Sigmoid colon (tissue), 4 donors: ENCODE results near the gene CDC27.

Experiments used
- CTCF ChIP-seq, 4 experiments: fragments of 450-650 bp in 3 of 4; fragments of 200-600 bp in 1 of 4; IDR thresholded peaks; one replicate each; pipeline ENCODE4 v1.5.1; 2016 to 2019; ENCODE audit warnings: antibody characterized with exemption in 4 of 4, mild to moderate bottlenecking in 3 of 4, moderate library complexity in 2 of 4
- EP300 ChIP-seq, 4 donors: sonication (generic); formaldehyde crosslinking; IDR thresholded peaks; one replicate each; pipeline ENCODE4 v1.6.1; 2017; ENCODE audit warnings: antibody characterized with exemption in 4 of 4
- POLR2A ChIP-seq, 2 donors: fragments of 450-650 bp; IDR thresholded peaks; one replicate each; pipeline ENCODE4 v1.6.1; 2016; ENCODE audit warnings: antibody characterized with exemption in 2 of 2, mild to moderate bottlenecking in 2 of 2, moderate library complexity in 2 of 2
- POLR2AphosphoS5 ChIP-seq, 4 donors: sonication (generic); formaldehyde crosslinking; IDR thresholded peaks; one replicate each; pipeline ENCODE4 v1.6.1; 2017; ENCODE audit warnings: antibody characterized with exemption in 4 of 4

GRCh38 chr17:47218896-47219430 is 29.9 kb upstream of the CDC27 start:
- TF ChIP-seq CTCF (IDR thresholded peaks at IDR 0.05): no peak
- no peak for TF ChIP-seq POLR2AphosphoS5 (IDR thresholded peaks at IDR 0.05)
- TF ChIP-seq POLR2A (IDR thresholded peaks at IDR 0.05): no peak
- no peak for TF ChIP-seq EP300 (IDR thresholded peaks at IDR 0.05)
